ENCODE data around the gene CHSY3. TPM values are rescaled to one million over a fixed set of nuclear protein-coding genes. Genes with fewer than 3 reads are reported as not detected.

The CHSY3 gene
- total and polyA plus RNA-seq, 3 donors from 2014 or later: 1.3 to 4.8 (median 2.4) TPM

GRCh38 chr5:130092991-130093390 is 188.7 kb downstream of the CHSY3 start:
- intact Hi-C loops (cut with DNase I; ENCODE audit: low total_unique reads): no loop called here
- Histone ChIP-seq H3K4me1 (no peaks in the 10 kb centered on the region), H3K27ac (no peak overlapping the region), H3K4me3 (no peak overlapping the region), H3K36me3 (ENCODE audit: low read depth, missing control alignments) (no peaks in the 10 kb centered on the region), H3K27me3 (no peaks in the 10 kb centered on the region), H3K9me3 (no peaks in the 10 kb centered on the region)
- TF ChIP-seq POLR2A (IDR thresholded peaks at IDR 0.05) (no peak), CTCF (IDR thresholded peaks at IDR 0.05) (no peak)
- DNase-seq: no peak

DNA sequence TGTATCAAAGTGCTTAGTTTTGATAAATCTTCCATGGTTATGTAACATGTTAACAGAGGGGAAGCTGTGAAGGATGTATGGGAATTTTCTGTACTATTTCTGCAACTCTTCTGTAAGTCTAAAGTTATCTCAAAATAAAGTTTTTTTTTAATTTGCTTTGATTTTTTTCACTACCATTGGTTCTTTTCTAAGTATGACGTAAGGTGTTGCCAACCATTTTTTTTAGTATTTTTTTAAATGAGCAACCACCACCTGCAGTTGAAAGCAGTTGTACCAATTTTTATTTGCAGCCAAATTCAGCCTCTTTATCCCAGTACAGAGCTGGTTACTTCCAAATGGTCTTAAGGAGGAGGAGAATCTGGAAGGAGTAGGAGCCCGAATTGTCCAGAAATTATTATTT is 192.2 kb downstream of the CHSY3 start:
- no peak overlapping the region for H3K27ac ChIP-seq
- no peak overlapping the region for H3K4me3 ChIP-seq
- TF ChIP-seq POLR2A (IDR thresholded peaks at IDR 0.05) (no peak), CTCF (IDR thresholded peaks at IDR 0.05) (no peak)
- H3K4me1 ChIP-seq: no peaks in the 10 kb centered on the region
- 48 to 96% methylated on average over 2 of the region's 2 CpGs for WGBS, 2 donors
- H3K36me3 ChIP-seq (ENCODE audit: low read depth, missing control alignments): no peaks in the 10 kb centered on the region
- intact Hi-C loops (cut with DNase I; ENCODE audit: low total_unique reads): no loop called here
- no peak for DNase-seq
- no peaks in the 10 kb centered on the region for H3K9me3 ChIP-seq
- H3K27me3 ChIP-seq: no peaks in the 10 kb centered on the region

DNA sequence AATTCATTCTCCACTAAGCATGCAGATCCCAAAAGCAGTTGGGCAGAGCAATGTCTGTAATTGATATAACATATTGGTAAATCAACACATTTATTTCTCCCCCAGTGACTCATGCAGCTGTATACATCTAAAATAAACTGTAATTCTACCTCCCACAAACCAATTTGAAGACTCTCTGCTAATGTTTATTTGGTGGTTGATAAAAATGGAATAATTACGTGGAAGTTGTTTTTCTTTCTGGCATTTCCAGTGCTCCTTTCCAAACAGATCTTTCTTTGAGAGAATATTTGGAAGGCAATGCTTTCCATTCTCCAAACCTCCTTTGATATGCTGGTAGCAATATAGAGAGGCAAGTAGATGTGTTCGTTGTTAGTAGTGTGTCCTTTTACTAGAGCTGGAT is 194.7 kb downstream of the CHSY3 start:
- H3K9me3 ChIP-seq: no peaks in the 10 kb centered on the region
- no peak for DNase-seq
- no peak overlapping the region for H3K27ac ChIP-seq
- H3K4me1 ChIP-seq: no peaks in the 10 kb centered on the region
- no peak overlapping the region for H3K4me3 ChIP-seq
- 50 to 51% methylated on average over 2 of the region's 2 CpGs for WGBS, 2 donors
- no peak for TF ChIP-seq CTCF (IDR thresholded peaks at IDR 0.05)
- TF ChIP-seq POLR2A (IDR thresholded peaks at IDR 0.05): no peak
- no peaks in the 10 kb centered on the region for H3K36me3 ChIP-seq (ENCODE audit: low read depth, missing control alignments)
- H3K27me3 ChIP-seq: no peaks in the 10 kb centered on the region
- intact Hi-C loops (cut with DNase I; ENCODE audit: low total_unique reads): no loop called here

DNA sequence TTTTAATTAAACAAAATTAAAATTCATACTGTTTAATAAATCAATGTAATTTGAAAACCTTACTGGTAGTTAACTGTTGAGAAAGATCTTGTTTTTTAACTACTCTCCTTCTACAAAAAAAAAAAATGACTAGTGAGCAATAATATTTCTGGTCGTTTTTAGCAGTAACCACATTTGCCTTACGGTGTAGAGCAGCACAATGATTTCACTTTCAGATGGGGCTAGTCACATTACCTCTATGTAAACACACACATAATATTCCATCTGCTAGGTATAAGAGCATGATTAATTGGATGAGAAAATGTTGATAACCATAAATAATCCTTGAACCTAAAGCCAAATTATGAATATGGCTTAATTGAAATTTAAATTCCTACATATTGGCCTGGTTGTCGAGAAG is 198.1 kb downstream of the CHSY3 start:
- Histone ChIP-seq H3K36me3 (ENCODE audit: low read depth, missing control alignments) (no peaks in the 10 kb centered on the region), H3K27ac (no peak overlapping the region), H3K27me3 (no peaks in the 10 kb centered on the region), H3K9me3 (no peaks in the 10 kb centered on the region), H3K4me3 (no peak overlapping the region), H3K4me1 (no peaks in the 10 kb centered on the region)
- intact Hi-C loops (cut with DNase I; ENCODE audit: low total_unique reads): no loop called here
- TF ChIP-seq CTCF (IDR thresholded peaks at IDR 0.05) (no peak), POLR2A (IDR thresholded peaks at IDR 0.05) (no peak)
- DNase-seq: no peak
- 73 to 91% methylated on average over 3 of the region's 3 CpGs for WGBS, 2 donors

DNA sequence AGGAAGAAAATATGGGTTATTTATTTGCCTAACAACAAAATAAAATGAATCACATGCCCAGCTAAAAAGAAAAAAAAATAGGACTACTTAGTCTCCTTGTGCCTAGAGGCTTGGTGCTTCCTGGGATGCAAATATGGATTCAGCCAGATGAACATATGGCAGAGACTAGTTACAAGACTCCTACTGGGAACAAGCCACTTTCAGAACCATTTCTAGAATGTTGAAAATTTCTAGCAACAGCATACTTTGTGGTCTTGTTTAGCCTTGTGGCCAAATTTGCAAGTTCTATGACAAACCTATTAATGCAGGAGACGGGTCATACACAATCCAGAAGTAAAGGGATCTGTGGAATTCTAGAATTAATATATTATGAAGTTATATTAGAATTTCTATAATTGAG is 198.7 kb downstream of the CHSY3 start:
- Histone ChIP-seq H3K4me1 (no peaks in the 10 kb centered on the region), H3K9me3 (no peaks in the 10 kb centered on the region), H3K27me3 (no peaks in the 10 kb centered on the region), H3K36me3 (ENCODE audit: low read depth, missing control alignments) (no peaks in the 10 kb centered on the region), H3K27ac (no peak overlapping the region), H3K4me3 (no peak overlapping the region)
- 91 to 93% methylated on average over 1 of the region's 1 CpG for WGBS, 2 donors
- no peak for DNase-seq
- TF ChIP-seq CTCF (IDR thresholded peaks at IDR 0.05): no peak
- TF ChIP-seq POLR2A (IDR thresholded peaks at IDR 0.05): no peak
- intact Hi-C loops (cut with DNase I; ENCODE audit: low total_unique reads): no loop called here
